Measurements from ENCODE around the gene TNFSF11.

Gene TNFSF11

GRCh38 chr13:42603571-42603970, 29.6 kb downstream of the TNFSF11 start:
- Histone ChIP-seq H3K9me3 (ENCODE audit: severe bottlenecking) (no peaks in the 10 kb centered on the region), H3K27ac (ENCODE audit: poor library complexity, severe bottlenecking) (no peak overlapping the region), H3K4me3 (ENCODE audit: severe bottlenecking) (no peak overlapping the region), H3K27me3 (ENCODE audit: insufficient read depth, poor library complexity, severe bottlenecking) (no peaks in the 10 kb centered on the region), H3K4me1 (ENCODE audit: insufficient read depth, poor library complexity, severe bottlenecking) (peaks cover 4% of the 10 kb centered on the region), H3K36me3 (ENCODE audit: low read depth) (no peaks in the 10 kb centered on the region)
- TF ChIP-seq, protein P1, sequence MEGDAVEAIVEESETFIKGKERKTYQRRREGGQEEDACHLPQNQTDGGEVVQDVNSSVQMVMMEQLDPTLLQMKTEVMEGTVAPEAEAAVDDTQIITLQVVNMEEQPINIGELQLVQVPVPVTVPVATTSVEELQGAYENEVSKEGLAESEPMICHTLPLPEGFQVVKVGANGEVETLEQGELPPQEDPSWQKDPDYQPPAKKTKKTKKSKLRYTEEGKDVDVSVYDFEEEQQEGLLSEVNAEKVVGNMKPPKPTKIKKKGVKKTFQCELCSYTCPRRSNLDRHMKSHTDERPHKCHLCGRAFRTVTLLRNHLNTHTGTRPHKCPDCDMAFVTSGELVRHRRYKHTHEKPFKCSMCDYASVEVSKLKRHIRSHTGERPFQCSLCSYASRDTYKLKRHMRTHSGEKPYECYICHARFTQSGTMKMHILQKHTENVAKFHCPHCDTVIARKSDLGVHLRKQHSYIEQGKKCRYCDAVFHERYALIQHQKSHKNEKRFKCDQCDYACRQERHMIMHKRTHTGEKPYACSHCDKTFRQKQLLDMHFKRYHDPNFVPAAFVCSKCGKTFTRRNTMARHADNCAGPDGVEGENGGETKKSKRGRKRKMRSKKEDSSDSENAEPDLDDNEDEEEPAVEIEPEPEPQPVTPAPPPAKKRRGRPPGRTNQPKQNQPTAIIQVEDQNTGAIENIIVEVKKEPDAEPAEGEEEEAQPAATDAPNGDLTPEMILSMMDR (IDR thresholded peaks at IDR 0.05; ENCODE audit: poor library complexity, severe bottlenecking): no peak
- ATAC-seq (ENCODE audit: low read depth): no peak
- DNase-seq (ENCODE audit: low spot score): no peak

- no peak for DNase-seq (ENCODE audit: low spot score)
- H3K9me3 ChIP-seq (ENCODE audit: severe bottlenecking): no peaks in the 10 kb centered on the region
- H3K27ac ChIP-seq (ENCODE audit: poor library complexity, severe bottlenecking): no peak overlapping the region
- H3K4me3 ChIP-seq (ENCODE audit: severe bottlenecking): no peak overlapping the region
- ATAC-seq (ENCODE audit: low read depth): no peak
- no peaks in the 10 kb centered on the region for H3K27me3 ChIP-seq (ENCODE audit: insufficient read depth, poor library complexity, severe bottlenecking)
- no peaks in the 10 kb centered on the region for H3K36me3 ChIP-seq (ENCODE audit: low read depth)
- TF ChIP-seq, protein P1 (IDR thresholded peaks at IDR 0.05; ENCODE audit: poor library complexity, severe bottlenecking): no peak
- H3K4me1 ChIP-seq (ENCODE audit: insufficient read depth, poor library complexity, severe bottlenecking): no peaks in the 10 kb centered on the region
Measured at GRCh38 chr13:42607546-42607945, 33.6 kb downstream of the TNFSF11 start.

- no peaks in the 10 kb centered on the region for H3K36me3 ChIP-seq (ENCODE audit: low read depth)
- H3K4me1 ChIP-seq (ENCODE audit: insufficient read depth, poor library complexity, severe bottlenecking): no peaks in the 10 kb centered on the region
- ATAC-seq (ENCODE audit: low read depth) (no peak), DNase-seq (ENCODE audit: low spot score) (no peak)
- TF ChIP-seq, protein P1 (IDR thresholded peaks at IDR 0.05; ENCODE audit: poor library complexity, severe bottlenecking): no peak
- H3K27ac ChIP-seq (ENCODE audit: poor library complexity, severe bottlenecking): no peak overlapping the region
- no peaks in the 10 kb centered on the region for H3K27me3 ChIP-seq (ENCODE audit: insufficient read depth, poor library complexity, severe bottlenecking)
- H3K4me3 ChIP-seq (ENCODE audit: severe bottlenecking): no peak overlapping the region
- no peaks in the 10 kb centered on the region for H3K9me3 ChIP-seq (ENCODE audit: severe bottlenecking)
Measured at GRCh38 chr13:42610649-42611048, 36.7 kb downstream of the TNFSF11 start.

- TF ChIP-seq, protein P1 (IDR thresholded peaks at IDR 0.05; ENCODE audit: poor library complexity, severe bottlenecking): no peak
- Histone ChIP-seq H3K36me3 (ENCODE audit: low read depth) (no peaks in the 10 kb centered on the region), H3K4me1 (ENCODE audit: insufficient read depth, poor library complexity, severe bottlenecking) (no peaks in the 10 kb centered on the region), H3K27me3 (ENCODE audit: insufficient read depth, poor library complexity, severe bottlenecking) (no peaks in the 10 kb centered on the region), H3K4me3 (ENCODE audit: severe bottlenecking) (no peak overlapping the region), H3K27ac (ENCODE audit: poor library complexity, severe bottlenecking) (no peak overlapping the region), H3K9me3 (ENCODE audit: severe bottlenecking) (no peaks in the 10 kb centered on the region)
- ATAC-seq (ENCODE audit: low read depth): no peak
- DNase-seq (ENCODE audit: low spot score): no peak
Measured at GRCh38 chr13:42611086-42611779, 37.3 kb downstream of the TNFSF11 start.

- Histone ChIP-seq H3K27me3 (ENCODE audit: insufficient read depth, poor library complexity, severe bottlenecking) (no peaks in the 10 kb centered on the region), H3K4me3 (ENCODE audit: severe bottlenecking) (no peak overlapping the region), H3K27ac (ENCODE audit: poor library complexity, severe bottlenecking) (no peak overlapping the region), H3K4me1 (ENCODE audit: insufficient read depth, poor library complexity, severe bottlenecking) (no peaks in the 10 kb centered on the region), H3K9me3 (ENCODE audit: severe bottlenecking) (no peaks in the 10 kb centered on the region), H3K36me3 (ENCODE audit: low read depth) (no peaks in the 10 kb centered on the region)
- TF ChIP-seq, protein P1 (IDR thresholded peaks at IDR 0.05; ENCODE audit: poor library complexity, severe bottlenecking): no peak
- DNase-seq (ENCODE audit: low spot score) (no peak), ATAC-seq (ENCODE audit: low read depth) (no peak)
Measured at GRCh38 chr13:42612021-42612765, 38.2 kb downstream of the TNFSF11 start.

Data from RWPE2 (cell line).